Suprapubic skin (tissue), 3 donors: ENCODE measurements around the gene HACD3.

ENCODE experiments used
- CTCF ChIP-seq, 2 donors: fragments of 200-600 bp in 1 of 2; fragments of 450-650 bp in 1 of 2; sonication (generic) in 1 of 2; IDR thresholded peaks; one replicate each; pipeline ENCODE4 v1.5.1; 2016 to 2019; ENCODE audit warnings: antibody characterized with exemption in 2 of 2, mild to moderate bottlenecking in 1 of 2, moderate library complexity in 1 of 2
- POLR2A ChIP-seq, 2 donors: fragments of 450-650 bp; IDR thresholded peaks; one replicate each; pipeline ENCODE4 v1.6.1; 2017; ENCODE audit warnings: antibody characterized with exemption in 2 of 2, mild to moderate bottlenecking in 2 of 2, moderate library complexity in 2 of 2

- no peak for TF ChIP-seq CTCF (IDR thresholded peaks at IDR 0.05)
- TF ChIP-seq POLR2A (IDR thresholded peaks at IDR 0.05) = no peak
These were observed 29.7 kb downstream of the HACD3 start for GRCh38 chr15:65559941-65560340.
